Neuronal stem cell (in vitro differentiated cells): ENCODE measurements around the gene MYO1E.

Experiments used
- DNase-seq: peaks from one replicate; pipeline ENCODE4 v3.0.0-alpha.2; 2013; ENCODE audit warnings: low spot score
- H2AFZ ChIP-seq: one replicate; pipeline ENCODE4 v1.6.1; 2013; ENCODE audit warnings: mild to moderate bottlenecking, low read length, inconsistent platforms
- H2AK5ac ChIP-seq: 2 replicates; pipeline ENCODE4 v1.6.1; 2013; ENCODE audit warnings: low read depth, mild to moderate bottlenecking, inconsistent platforms, low read length, moderate library complexity, mixed read lengths
- H2BK120ac ChIP-seq: 2 replicates; pipeline ENCODE4 v1.6.1; 2013; ENCODE audit warnings: low read depth, mild to moderate bottlenecking, inconsistent platforms, low read length, moderate library complexity, mixed read lengths
- H2BK12ac ChIP-seq: one replicate; pipeline ENCODE4 v1.6.1; 2013; ENCODE audit warnings: low read length, inconsistent platforms
- H2BK15ac ChIP-seq: 2 replicates; pipeline ENCODE4 v1.6.1; 2013; ENCODE audit warnings: mild to moderate bottlenecking, low read length, inconsistent platforms, mixed read lengths
- H2BK5ac ChIP-seq: one replicate; pipeline ENCODE4 v1.6.1; 2013; ENCODE audit warnings: inconsistent platforms, mild to moderate bottlenecking, low read length, moderate library complexity
- H3K14ac ChIP-seq: one replicate; pipeline ENCODE4 v1.6.1; 2013; ENCODE audit warnings: low read length, inconsistent platforms
- H3K18ac ChIP-seq: 2 replicates; pipeline ENCODE4 v1.6.1; 2013; ENCODE audit warnings: low read length, inconsistent platforms
- H3K23ac ChIP-seq: 2 replicates; pipeline ENCODE4 v1.6.1; 2013; ENCODE audit warnings: low read depth, mild to moderate bottlenecking, mixed read lengths, low read length, inconsistent platforms; ENCODE audit not compliant: poor library complexity
- H3K27ac ChIP-seq: replicated peaks from 3 replicates; pipeline ENCODE4 v1.5.1; 2013; ENCODE audit warnings: low read length, inconsistent platforms
- H3K27me3 ChIP-seq, 3 experiments: 2 replicates each; pipeline ENCODE4 v1.6.1; 2013; ENCODE audit warnings: low read length in 3 of 3, mild to moderate bottlenecking in 2 of 3, inconsistent platforms in 1 of 3, low read depth in 1 of 3, mixed read lengths in 1 of 3, moderate library complexity in 1 of 3; ENCODE audit not compliant: control insufficient read depth in 3 of 3, insufficient read depth in 3 of 3
- H3K36me3 ChIP-seq, 2 donors: replicated peaks in 1 of 2; 2 replicates each; pipeline ENCODE4 v1.6.1; 2013; ENCODE audit warnings: low read length in 2 of 2; ENCODE audit not compliant: control insufficient read depth in 2 of 2, insufficient read depth in 2 of 2
- H3K4ac ChIP-seq: 2 replicates; pipeline ENCODE4 v1.6.1; 2013; ENCODE audit warnings: inconsistent platforms, mild to moderate bottlenecking, low read length, moderate library complexity
- H3K4me1 ChIP-seq, 2 donors: 1 replicate in 1 of 2; 2 replicates in 1 of 2; pipeline ENCODE4 v1.6.1; 2013; ENCODE audit warnings: low read length in 2 of 2, low read depth in 1 of 2; ENCODE audit not compliant: control insufficient read depth in 2 of 2, insufficient read depth in 1 of 2
- H3K4me2 ChIP-seq: one replicate; pipeline ENCODE4 v1.6.1; 2013; ENCODE audit warnings: mild to moderate bottlenecking, low read length, inconsistent platforms; ENCODE audit not compliant: insufficient read depth, poor library complexity, severe bottlenecking
- H3K4me3 ChIP-seq, 2 donors: 2 replicates each; pipeline ENCODE4 v1.5.1; 2013; ENCODE audit warnings: low read length in 2 of 2, mild to moderate bottlenecking in 2 of 2, inconsistent platforms in 1 of 2, moderate library complexity in 1 of 2
- H3K79me1 ChIP-seq: one replicate; pipeline ENCODE4 v1.6.1; 2013; ENCODE audit warnings: low read depth, mild to moderate bottlenecking, inconsistent platforms, low read length, moderate library complexity
- H3K9ac ChIP-seq: one replicate; pipeline ENCODE4 v1.6.1; 2013; ENCODE audit warnings: mild to moderate bottlenecking, low read depth, low read length, inconsistent platforms; ENCODE audit not compliant: poor library complexity
- H3K9me3 ChIP-seq, 2 donors: replicated peaks in 1 of 2; 2 replicates each; pipeline versions ENCODE3 to v1.6.1; 2013; ENCODE audit warnings: low read length in 2 of 2, mild to moderate bottlenecking in 2 of 2, inconsistent platforms in 1 of 2, low read depth in 1 of 2, mixed read lengths in 1 of 2, moderate library complexity in 1 of 2; ENCODE audit not compliant: control insufficient read depth in 2 of 2, insufficient read depth in 1 of 2
- H4K8ac ChIP-seq: one replicate; pipeline ENCODE4 v1.6.1; 2013; ENCODE audit warnings: low read depth, mild to moderate bottlenecking, inconsistent platforms, low read length, moderate library complexity
- H4K91ac ChIP-seq: one replicate; pipeline ENCODE4 v1.6.1; 2013; ENCODE audit warnings: low read length, low read depth, mild to moderate bottlenecking, inconsistent platforms; ENCODE audit not compliant: poor library complexity
- WGBS, 2 donors: extraction: QIAGEN DNeasy Blood & Tissue Kit; methylation state at CpG; one replicate each; pipeline ENCODE4 v1.1.7; 2013; ENCODE audit warnings: missing lambda C conversion rate in 2 of 2, mixed read lengths in 1 of 2; ENCODE audit not compliant: insufficient read length in 2 of 2, insufficient replicate concordance in 1 of 2; ENCODE audit errors: extremely low coverage in 2 of 2; 5-methylcytosine and 5-hydroxymethylcytosine counted together

MYO1E gene

DNA sequence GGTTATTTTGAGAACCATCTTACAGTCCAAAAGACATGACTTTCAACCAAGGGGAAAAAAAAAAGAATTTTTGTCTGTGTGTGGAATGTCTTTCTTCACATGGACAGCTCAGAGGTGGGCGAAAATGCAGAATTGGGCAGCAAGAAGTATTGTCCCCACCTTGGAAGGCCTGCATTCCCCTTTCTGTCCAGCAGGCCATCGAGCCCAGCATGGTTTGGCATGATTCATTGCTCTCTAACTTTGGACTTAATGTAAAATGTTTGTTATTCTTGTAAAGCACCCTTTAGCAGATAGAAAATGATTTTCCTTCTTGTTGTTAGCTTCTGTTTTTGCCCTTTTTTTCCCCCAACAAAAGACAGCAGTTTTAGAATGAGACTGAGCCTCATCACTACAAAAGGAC lies 12.4 kb downstream of the MYO1E start:
- no peak overlapping the region for H2AK5ac ChIP-seq
- no peaks in the 10 kb centered on the region for H3K79me1 ChIP-seq
- H2BK12ac ChIP-seq, result no peak overlapping the region
- no peak overlapping the region for H3K18ac ChIP-seq
- H3K27me3 ChIP-seq, result no peaks in the 10 kb centered on the region
- H2BK120ac ChIP-seq, result no peak overlapping the region
- no peak overlapping the region for H3K14ac ChIP-seq
- no CpG with 5 or more reads among the region's 2 CpGs for WGBS, 2 donors
- H3K4me1 ChIP-seq, result no peaks in the 10 kb centered on the region
- H3K4me3 ChIP-seq, result no peak overlapping the region
- no peak overlapping the region for H2AFZ ChIP-seq
- no peak overlapping the region for H2BK15ac ChIP-seq
- no peak overlapping the region for H3K4ac ChIP-seq
- DNase-seq, result no peak
- H3K27ac ChIP-seq, result no peak overlapping the region
- no peak overlapping the region for H3K4me2 ChIP-seq
- H3K9ac ChIP-seq, result no peak overlapping the region
- no peak overlapping the region for H4K8ac ChIP-seq
- H3K36me3 ChIP-seq, result no peaks in the 10 kb centered on the region
- no peak overlapping the region for H3K23ac ChIP-seq
- no peak overlapping the region for H2BK5ac ChIP-seq
- H3K9me3 ChIP-seq, result no peaks in the 10 kb centered on the region
- no peak overlapping the region for H4K91ac ChIP-seq

DNA sequence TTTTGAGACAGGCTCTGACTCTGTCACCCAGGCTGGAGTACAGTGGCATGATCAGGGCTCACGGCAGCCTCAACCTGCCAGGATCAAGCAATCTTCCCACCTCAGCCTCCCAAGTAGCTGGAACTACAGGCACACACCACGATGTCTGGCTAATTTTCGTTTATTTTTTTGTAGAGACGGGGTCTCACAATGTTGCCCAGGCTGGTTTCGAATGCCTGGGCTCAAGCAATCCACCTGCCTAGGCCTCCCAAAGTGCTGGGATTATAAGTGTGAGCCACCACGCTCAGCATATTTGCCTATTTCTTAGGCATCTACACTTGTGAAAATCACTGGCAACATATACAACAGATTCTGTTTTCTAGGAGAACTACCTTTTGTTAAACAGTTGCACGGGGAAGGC lies 16.9 kb downstream of the MYO1E start:
- H3K4me1 ChIP-seq, result no peaks in the 10 kb centered on the region

DNA sequence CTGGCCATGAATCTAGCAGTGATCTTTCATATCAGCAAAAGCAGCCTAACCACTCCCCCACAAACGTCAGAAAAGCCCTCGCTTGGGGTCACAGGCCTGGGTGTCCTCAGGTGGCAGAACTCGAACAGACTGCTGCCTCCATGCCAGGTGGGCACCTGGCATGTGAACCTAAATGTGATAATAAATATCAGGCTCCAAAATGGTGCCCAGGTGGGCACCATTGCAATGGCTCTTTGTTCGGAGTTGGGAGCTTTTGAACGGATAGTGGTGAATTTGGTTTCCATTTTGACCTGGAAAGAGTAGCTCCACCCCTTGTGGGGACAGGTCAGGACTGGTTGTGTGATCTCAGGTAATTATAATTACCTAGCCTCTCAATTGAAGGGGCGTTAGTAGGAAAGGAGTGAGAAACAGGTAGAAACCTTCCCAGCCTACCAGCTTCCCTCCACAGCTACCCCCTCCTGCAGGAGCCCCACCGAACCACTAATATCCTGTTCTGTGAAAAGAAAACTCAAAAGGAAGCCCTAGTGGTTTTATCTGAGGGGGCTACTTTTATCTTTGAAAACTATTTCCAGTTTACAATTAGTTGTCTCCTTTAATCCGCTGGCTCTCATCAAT lies 18.1 kb downstream of the MYO1E start:
- WGBS, 2 donors, result no CpG with 5 or more reads among the region's 8 CpGs
- Histone ChIP-seq H3K4me3 (no peak overlapping the region), H2AFZ (no peak overlapping the region), H4K8ac (no peak overlapping the region), H3K27ac (no peak overlapping the region), H3K36me3 (no peaks in the 10 kb centered on the region), H3K18ac (no peak overlapping the region), H2BK120ac (no peak overlapping the region), H3K4ac (no peak overlapping the region), H2BK5ac (no peak overlapping the region), H3K9me3 (no peaks in the 10 kb centered on the region), H2BK15ac (no peak overlapping the region), H2AK5ac (peak overlapping the region; percentile 22), H3K9ac (no peak overlapping the region), H3K14ac (no peak overlapping the region), H3K23ac (no peak overlapping the region), H3K27me3 (no peaks in the 10 kb centered on the region), H4K91ac (no peak overlapping the region), H2BK12ac (no peak overlapping the region), H3K79me1 (no peaks in the 10 kb centered on the region), H3K4me1 (no peaks in the 10 kb centered on the region), H3K4me2 (no peak overlapping the region)
- DNase-seq, result no peak

More for the DNA sequence above, 16.9 kb downstream of the MYO1E start:
- no peak overlapping the region for H2BK15ac ChIP-seq
- no peak overlapping the region for H4K8ac ChIP-seq
- no CpG with 5 or more reads among the region's 7 CpGs for WGBS, 2 donors
- H3K36me3 ChIP-seq, result no peaks in the 10 kb centered on the region
- no peak overlapping the region for H3K14ac ChIP-seq
- H3K4ac ChIP-seq, result no peak overlapping the region
- H3K27ac ChIP-seq, result no peak overlapping the region
- no peak overlapping the region for H2BK120ac ChIP-seq
- no peak overlapping the region for H2AK5ac ChIP-seq
- H3K9me3 ChIP-seq, result no peaks in the 10 kb centered on the region
- H3K23ac ChIP-seq, result no peak overlapping the region
- H3K79me1 ChIP-seq, result no peaks in the 10 kb centered on the region
- no peaks in the 10 kb centered on the region for H3K27me3 ChIP-seq
- H3K4me3 ChIP-seq, result no peak overlapping the region
- DNase-seq, result no peak
- no peak overlapping the region for H3K9ac ChIP-seq
- H3K18ac ChIP-seq, result no peak overlapping the region
- no peak overlapping the region for H2AFZ ChIP-seq
- H2BK5ac ChIP-seq, result no peak overlapping the region
- no peak overlapping the region for H2BK12ac ChIP-seq
- no peak overlapping the region for H3K4me2 ChIP-seq
- H4K91ac ChIP-seq, result no peak overlapping the region

DNA sequence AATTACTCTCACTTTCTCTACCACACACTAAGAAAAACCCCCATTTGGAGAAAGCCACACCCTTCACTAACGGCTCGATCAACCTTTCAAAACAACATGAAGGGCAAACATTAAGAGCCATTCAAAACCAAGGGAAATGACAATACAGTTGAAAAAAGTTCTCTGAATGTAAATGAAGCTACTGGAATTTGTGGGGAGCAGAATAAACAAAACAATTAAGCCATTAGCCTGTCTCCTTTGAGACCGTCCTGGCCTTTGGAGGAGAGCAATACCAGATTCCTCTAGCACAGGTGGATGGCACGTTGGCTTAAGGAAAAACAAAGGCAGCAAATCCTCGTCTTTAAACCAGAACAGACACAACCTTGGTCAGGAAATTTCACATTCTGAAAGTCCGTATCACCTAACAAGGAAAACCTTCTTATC lies 18.7 kb downstream of the MYO1E start:
- H2BK15ac ChIP-seq, result no peak overlapping the region
- no peak overlapping the region for H2BK12ac ChIP-seq
- H3K4me1 ChIP-seq, result no peaks in the 10 kb centered on the region
- no peaks in the 10 kb centered on the region for H3K9me3 ChIP-seq
- no peak overlapping the region for H3K23ac ChIP-seq
- H2AFZ ChIP-seq, result no peak overlapping the region
- H3K36me3 ChIP-seq, result no peaks in the 10 kb centered on the region
- no peak overlapping the region for H3K14ac ChIP-seq
- H3K27ac ChIP-seq, result no peak overlapping the region
- no peak overlapping the region for H4K8ac ChIP-seq
- WGBS, 2 donors, result no CpG with 5 or more reads among the region's 6 CpGs
- H2AK5ac ChIP-seq, result no peak overlapping the region
- no peak overlapping the region for H3K4me3 ChIP-seq
- no peak overlapping the region for H3K9ac ChIP-seq
- H3K18ac ChIP-seq, result no peak overlapping the region
- H3K4me2 ChIP-seq, result no peak overlapping the region
- no peak overlapping the region for H3K4ac ChIP-seq
- no peak overlapping the region for H4K91ac ChIP-seq
- no peak overlapping the region for H2BK5ac ChIP-seq
- no peaks in the 10 kb centered on the region for H3K27me3 ChIP-seq
- no peak for DNase-seq
- no peaks in the 10 kb centered on the region for H3K79me1 ChIP-seq
- H2BK120ac ChIP-seq, result no peak overlapping the region
